G401 (cell line): ENCODE results near the gene TCEA2. TPM values are rescaled to one million over a fixed set of nuclear protein-coding genes. Genes with fewer than 3 reads are reported as not detected.

Experiments
- DNase-seq: peaks from one replicate; pipeline ENCODE4 v3.0.0-alpha.2; 2015; ENCODE audit warnings: low spot score
- in situ Hi-C: cut with HindIII; loops from 2 replicates; pipeline ENCODE4 v1.10.0; 2016; ENCODE audit warnings: low sequenced_read_pairs, mixed read lengths
- total RNA-seq: library from RNA; depleted of rRNA; stranded (reverse); fragments of >200 nt; shearing (Covaris generic); gene quantifications from 2 replicates; pipeline ENCODE4 v1.2.3, GENCODE V29; 2014

The TCEA2 gene
- total RNA-seq, 1 experiment from 2014 or later = 44.0 TPM

DNA sequence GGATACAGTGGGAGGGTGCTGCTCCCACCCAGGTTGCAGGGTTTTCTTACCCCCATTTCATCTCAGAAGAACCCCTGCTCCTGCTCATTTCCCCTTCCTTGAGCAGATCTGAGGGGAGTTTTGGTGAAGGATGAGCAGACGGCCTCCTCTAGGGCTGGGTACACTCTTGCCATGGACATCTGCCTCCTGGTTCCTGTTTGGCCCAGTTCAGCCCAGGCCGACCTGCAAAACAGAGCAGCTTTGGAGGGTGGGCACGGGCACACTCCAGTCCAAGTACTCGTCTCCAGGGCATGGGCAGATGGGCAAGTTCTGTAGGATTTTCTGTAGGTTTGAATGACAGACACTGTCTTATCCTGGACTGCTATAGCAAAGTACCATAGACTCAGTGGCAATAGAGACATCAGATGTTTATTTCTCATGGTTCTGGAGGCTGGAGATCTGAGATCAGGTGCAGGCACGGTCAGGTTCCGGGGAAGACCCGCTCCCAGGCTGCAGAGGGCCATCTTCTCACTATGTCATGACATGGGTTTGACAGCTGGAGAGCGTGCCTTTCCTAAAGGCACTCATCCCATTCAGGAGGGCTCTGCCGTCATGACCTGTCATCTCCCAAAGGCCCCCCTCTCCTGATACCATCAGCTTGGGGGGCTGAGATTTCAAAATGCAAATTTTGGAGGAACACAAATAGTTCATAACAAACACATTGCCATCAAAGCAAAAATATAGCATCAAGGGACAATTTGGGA, 38.1 kb downstream of the TCEA2 start:
- in situ Hi-C loops = no loop called here
- DNase-seq = peak; percentile 55

DNA sequence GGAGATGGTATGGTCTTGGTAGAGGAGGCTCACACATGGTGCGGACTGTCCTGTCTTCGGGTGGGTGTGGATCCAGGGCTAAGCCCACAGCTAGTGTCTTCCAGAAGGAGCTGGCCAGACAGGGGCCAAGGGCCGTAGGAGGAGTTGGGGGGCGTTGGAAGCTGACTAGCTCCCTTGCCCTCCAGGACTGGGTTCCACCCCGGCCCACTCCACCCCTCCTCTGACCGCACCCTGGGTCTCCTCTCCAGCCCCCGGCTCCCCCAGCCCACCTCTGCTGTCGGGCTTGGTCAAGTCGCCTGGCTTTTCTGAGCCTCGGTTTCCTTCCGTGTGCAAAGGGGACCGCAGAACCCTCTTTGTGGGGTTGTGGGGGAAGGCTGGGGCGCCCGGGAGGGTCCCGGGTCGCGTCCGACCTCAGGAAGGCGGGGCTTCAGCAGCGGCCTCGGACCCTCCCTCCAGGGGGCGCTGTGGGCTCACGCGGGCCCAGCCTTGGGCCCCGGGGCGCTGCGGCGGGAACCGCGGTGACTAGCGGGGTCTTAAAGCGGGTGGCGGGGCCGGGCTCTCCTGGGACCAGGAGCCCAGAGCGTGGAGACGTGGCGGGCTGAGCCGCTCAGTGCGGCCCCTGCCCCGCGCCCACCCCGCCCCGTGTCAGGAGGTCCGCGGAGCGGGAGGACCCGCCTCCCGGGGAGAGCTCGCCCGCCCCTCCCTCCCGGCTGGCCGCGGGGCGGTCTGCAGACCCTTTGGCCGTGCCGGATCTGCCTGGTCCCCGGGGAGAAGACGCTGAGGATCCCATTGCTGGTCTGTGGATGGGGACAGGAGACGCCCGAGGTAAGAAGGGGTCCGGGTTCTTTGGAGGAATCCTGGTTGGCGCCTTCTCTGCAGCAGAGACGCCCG, 39.0 kb downstream of the TCEA2 start:
- in situ Hi-C loops = no loop called here

DNA sequence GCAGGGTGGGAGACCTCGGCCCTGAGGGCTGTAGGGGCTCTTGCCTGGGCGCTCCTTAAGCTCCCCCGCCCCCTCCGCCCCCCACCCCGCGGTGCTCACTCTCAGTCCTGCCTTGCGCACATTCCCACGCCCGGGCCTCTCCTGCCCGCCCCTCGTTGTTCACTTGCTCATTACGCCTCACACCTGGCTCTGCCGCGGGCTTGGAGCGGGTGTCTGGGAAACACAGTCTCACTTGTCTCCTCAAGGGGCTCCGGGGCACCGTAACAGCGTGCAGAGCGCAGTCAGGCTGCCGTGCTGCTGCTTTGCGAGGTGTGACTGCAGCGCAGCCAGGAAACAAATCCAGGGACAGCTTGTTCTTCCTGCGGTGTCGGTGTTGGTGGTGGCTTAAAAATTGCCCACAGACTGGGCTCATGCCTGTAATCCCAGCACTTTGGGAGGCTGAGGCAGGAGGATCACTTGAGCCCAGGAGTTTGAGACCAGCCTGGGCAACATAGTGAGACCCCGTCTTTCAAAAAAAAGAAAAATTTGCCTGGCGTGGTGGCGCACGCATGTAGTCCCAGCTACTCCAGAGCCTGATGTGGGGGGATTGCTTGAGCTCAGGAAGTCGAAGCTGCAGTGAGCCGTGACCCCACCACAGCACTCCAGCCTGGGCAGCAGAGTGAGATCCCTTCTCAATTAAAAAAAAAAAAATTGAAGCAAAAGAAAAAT, 39.8 kb downstream of the TCEA2 start:
- in situ Hi-C loops = no loop called here
- DNase-seq = peak; percentile 82

More for the DNA sequence above, 39.0 kb downstream of the TCEA2 start:
- DNase-seq = no peak

DNA sequence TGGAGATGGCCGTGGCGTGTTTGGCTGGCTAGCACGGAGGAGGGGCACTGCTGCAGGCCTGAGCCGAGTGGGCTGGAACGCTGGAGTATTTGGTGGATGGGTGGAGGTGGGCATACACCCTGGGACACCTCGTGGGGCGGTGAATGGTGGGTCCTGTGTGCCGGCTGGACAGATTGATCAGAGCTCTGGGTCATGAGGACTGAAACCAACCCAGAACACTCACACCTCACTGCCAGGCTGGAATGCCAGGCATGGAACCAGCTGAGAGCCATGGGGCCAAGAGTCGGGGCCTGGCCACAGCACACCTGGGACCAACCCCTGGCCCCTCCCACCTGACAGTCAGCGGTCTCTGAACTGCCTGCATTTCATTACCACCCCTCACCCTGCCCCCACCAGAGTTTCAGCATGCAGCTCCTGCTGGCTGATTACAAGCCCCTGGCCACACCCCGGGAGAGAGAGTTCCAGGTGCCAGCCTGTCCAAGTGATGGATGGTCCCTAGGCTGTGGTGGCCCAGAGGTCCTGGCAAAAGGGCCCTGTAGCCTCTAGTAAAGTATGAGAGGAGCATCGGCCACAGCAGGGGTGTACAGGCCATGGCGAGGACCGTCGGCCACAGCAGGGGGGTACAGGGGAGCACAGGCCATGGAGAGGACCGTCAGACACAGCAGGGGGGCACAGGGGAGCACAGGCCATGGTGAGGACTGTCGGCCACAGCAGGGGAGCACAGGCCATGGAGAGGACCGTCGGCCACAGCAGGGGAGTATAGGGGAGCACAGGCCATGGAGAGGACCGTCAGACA, 41.1 kb downstream of the TCEA2 start:
- in situ Hi-C loops = no loop called here
- DNase-seq = no peak

DNA sequence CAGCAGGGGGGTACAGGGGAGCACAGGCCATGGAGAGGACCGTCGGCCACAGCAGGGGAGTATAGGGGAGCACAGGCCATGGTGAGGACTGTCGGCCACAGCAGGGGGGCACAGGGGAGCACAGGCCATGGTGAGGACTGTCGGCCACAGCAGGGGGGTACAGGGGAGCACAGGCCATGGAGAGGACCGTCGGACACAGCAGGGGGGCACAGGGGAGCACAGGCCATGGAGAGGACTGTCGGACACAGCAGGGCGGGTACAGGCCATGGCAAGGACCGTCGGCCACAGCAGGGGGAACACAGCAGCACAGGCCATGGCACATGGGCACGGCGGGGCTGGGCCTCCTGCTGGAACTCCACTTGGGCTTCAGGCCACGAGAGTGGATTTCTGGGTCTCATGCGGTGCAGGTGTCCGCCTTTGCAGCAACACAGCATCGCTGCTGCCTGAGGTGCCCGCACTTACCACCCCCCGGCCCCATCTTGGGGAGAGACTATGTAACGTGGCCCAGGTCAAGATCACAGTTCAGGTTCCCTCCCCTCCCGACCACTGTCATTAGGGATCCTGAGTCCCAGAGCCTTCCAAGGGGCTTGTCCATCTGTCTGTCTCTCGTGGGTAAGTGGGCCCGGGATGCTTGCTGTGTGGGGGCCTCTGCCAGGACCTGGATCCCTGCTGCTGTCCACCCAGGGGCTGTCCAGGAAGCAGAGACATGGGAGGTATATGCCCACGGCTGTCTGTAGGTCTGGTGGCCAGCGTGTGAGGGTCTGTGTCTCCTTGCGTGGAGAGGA, 41.9 kb downstream of the TCEA2 start:
- DNase-seq = no peak
- in situ Hi-C loops = no loop called here

DNA sequence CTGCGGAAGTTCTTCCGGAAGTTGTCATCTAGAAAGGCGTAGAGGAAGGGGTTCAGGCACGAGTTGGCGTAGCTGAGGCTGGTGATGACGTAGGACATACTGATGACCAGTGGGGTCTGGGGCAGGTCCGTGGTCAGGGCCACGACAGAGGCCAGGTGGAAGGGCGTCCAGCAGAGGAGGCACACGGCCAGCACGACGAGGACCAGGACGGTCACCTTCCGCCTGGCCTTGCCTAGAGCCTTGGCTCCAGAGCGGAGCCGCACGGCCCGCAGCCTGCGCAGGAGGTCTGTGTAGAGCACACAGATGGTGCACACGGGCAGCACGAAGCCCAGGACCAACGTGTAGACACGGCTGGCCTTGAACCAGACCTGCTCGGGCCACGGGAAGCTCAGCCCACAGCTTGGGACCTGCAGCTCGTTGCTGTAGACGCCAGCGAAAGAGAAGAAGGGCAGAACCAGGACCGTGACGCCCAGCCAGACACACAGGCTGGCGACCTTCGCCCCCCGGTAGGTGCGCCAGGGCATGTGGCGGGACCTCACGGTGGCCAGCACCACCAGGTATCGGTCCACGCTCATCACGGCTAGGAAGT, 42.9 kb downstream of the TCEA2 start:
- no peak for DNase-seq
- in situ Hi-C loops = no loop called here

DNA sequence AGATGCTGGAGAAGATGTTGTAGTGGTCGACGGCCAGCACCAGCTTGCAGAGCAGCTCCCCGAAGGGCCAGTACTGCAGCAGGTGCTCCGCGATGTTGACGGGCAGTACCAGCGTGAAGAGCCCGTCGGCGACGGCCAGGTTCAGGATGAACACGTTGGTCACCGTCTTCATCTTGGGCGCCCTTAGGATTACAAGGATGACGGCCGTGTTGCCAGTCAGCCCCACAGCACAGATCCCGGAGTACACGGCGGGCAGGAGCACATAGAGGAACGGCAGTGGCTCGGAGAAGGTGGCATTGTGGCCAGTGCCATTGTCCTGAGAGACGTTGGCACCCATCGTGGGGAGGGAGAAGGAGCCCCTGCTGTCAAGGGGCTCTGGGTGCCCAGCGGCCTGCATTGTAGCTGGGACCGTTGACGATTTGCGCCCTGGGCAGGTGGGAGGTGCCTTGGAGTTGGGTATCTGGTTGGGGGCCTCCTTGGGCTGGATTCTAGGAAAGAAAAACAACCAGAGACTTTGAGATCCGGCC, 43.5 kb downstream of the TCEA2 start:
- in situ Hi-C loops = no loop called here
- no peak for DNase-seq

DNA sequence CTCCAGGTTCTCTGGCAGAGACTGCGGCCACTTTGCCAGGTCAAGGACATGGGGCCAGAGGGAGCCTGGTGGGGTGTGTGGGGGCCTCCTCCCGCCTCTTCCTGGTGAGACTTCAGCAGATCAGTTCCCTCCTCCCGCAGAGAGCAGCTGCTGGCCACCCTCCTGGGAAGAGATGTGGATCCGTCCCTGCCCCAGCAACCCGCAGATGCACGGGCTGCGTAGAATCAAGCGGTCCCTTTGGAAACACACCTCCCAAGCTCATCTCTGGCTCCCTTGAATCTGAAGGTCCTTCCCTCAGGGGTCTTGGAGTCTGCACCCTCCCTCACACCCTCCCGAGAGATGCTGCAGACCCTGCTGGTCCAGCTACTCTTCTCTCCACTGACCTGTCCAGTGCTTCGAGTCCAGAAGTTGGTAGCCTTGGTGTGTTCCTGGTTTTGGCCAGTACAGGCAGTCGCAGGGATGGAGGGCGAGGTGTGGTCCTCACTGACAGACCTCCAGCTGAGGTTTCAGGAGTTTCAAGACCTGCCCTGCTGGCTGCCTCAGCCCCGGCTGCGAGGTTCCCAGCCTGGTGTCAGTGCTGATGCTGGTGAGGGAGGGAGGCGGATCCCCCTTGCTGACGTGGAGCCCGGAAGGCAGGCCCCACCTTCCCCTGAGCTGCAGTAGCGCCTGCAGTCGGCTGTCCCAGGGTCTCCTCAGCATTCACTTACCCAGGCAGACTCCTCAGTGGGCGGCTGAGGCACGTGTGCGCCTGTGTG, 44.2 kb downstream of the TCEA2 start, which contains the start of gene NPBWR2:
Gene NPBWR2, minus strand, starts transcription at position 585 of the 755 bp plus-strand sequence. CDS start 734 bp downstream, outside the sequence.
- no peak for DNase-seq
- in situ Hi-C loops = no loop called here

DNA sequence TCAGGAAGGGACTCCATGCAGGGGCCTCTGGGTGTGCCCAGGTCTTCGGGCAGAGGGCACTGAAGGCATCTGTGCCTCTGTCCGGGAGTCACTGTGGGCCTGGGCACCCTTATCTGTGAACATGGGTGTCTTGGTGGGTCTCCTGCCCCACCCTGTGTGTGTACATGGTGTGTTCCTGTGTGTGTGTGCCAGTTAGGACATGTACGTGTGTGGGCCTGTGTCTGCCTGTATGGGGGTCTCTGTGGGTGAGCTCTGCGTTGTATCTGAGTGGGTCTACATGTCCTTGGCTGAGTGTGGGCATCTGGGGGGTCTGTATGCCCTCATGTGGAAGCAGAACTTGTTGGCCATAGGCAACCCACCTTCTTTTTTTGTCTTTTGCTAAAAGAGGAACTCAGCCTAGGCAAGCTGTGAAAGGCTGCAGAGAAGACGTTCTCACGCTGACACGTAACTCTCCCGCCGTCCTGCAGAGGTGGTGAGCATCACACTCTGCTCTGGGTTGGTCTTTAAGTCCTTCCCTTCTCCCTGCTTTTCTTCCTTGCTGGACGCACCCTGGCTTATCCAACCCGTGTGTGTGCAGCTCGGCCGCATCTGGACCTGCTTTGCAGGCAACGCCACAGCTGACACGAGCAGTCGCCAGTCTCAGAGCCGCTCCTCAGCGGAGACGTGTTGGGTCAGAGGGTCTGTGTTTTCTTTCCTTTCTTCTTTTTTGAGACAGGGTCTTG, 44.9 kb downstream of the TCEA2 start:
- in situ Hi-C loops = no loop called here
- DNase-seq = no peak

DNA sequence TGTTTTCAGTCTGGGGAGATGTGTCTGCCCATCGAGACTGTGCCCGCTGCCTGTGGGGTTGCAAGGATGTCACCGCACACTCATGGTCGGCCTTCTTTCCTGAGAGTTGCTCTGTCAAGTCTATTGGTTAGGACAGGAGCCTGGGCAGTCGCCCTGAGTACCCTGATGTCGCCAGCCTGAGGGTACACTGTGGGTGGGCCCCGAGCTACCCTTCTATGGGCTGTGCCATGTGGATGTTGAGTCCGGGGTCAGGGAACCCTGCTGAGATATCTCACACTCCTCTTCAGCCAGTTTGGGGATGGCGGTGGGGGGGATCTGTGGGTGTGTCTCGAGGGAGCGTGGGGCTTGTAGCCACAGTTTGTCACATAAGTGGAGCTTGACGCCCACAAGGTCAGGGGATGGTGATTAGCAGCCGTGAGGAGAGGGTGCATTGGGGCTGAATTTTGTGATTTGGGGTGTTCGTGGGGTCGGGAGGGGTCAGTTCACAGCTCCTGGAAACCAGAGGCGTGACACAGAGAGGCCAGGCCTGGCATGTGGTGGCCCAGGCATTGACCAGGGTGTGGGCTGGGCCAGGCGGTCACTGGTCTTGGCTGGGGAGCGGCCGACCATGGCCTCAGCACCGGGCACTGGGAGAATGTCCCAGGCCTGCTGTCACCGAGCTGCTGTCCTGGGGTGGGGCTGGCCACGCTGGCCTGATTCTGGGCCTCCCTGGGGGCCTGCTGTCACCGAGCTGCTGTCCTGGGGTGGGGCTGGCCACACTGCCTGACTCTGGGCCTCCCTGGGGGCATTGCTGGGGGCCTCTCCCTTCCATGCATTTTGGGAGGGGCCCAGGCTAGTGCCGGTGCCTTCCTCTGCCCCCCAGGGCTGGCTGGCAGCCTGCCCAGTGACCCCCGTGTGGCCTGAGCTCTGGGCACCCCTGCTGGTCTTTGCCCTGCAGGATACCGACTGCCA, 46.0 kb downstream of the TCEA2 start:
- no peak for DNase-seq
- in situ Hi-C loops = no loop called here

DNA sequence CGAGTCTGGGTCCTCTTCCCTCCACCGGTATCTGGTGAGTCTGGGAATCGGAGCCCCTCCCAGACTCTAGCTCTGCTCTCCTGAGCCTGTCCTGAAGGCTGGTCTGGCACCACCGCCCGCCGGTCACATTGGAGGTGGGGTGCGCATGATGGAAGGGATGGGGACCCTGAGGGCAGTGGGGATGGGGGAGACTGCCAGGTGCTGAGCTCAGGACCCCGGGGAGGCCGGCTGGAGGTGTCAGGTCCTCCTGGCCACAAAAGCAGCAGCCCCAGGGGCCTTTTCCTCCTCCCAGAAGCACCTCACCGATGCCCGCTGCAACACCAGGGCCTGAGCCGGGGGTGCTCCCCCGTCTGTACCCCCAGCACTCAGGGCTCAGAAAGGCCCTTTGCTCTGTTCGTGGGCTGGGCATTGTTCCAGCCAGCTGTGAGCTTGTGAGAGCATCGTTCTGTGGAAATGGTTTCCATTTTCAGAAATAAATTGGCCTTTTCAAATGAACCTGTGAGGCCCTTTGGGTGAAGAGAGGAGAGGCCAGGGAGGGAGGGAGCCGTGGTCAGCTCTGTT, 46.9 kb downstream of the TCEA2 start:
- no peak for DNase-seq

DNA sequence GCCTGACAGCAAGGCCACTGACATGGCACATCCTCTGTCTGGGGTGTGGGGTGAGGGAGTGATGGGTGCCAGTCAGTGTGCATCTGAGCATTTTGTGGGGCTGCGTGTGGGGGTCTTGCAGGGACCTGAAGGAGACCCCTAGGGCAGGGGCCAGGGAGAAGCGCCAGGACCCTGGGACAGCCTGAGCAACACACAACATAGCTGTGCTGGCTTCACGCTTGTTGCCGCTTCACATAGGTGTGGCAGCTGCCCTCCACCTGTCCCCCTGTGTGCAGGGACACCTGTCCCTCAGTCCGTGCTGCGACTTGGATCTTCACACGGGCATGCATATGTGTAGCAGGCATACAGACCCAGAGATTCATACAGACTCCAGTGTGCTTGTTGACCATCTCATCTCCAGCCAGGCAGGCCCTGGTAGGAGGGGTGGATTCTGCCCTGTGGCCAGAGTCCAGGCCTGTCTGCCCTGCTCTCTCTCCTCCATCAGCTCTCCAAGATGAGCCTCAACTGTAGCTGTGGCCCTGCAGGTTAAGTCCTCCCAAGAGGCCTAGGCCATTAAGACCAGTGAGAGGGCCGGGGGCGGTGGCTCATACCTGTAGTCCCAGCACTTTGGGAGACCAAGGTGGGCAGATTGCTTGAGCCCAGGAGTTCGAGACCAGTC, 47.5 kb downstream of the TCEA2 start:
- DNase-seq = peak; percentile 42
- in situ Hi-C loops = no loop called here

More for the DNA sequence above, 46.9 kb downstream of the TCEA2 start:
- in situ Hi-C loops = no loop called here

DNA sequence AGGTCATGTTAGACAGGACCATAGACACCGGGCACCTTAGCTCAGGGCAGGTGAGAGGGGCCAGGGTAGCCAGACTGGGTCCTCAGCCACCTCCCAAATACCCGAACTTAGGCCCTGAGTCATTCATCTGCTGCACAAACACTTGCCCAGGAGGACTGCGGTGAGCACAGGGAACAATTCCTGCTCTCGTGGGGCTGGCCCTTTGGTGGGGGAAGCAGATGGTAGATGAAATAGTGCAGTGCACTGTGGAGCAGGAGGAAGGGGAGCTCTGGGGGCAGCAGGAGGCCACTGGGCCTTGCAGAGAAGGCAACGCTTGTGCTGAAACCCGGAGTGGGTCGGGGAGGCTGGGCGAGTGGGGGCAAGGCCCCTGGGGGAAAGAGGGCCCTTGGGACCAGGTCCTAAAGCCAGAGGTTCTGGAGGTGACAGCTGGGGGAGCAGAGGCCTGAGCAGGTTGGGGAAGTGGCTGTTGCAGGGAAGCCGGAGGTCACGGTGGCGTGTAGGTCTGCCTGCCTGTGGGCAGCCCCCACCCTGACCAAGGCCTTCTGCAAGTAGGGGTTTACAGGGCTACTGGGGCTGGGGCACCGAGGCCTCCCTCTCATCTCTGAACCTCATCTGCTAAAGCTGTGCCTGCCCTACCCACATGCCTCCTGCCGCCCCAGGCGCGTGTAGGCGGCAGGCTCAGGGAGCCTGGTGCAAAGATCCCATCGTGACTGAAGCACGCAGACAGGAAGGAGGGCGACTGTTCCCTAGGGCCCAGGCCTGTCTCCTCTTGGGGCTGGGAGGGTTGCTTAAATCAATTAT, 49.0 kb downstream of the TCEA2 start:
- no peak for DNase-seq
- in situ Hi-C loops = no loop called here
